Measurements from ENCODE around the gene ANO3. TPM values are rescaled to one million over a fixed set of nuclear protein-coding genes. Genes with fewer than 3 reads are reported as not detected.

The ANO3 gene
- total RNA-seq, 1 donor from 2014 or later: not detected

GRCh38 chr11:26465274-26465673 is 133.3 kb downstream of the ANO3 start:
- H3K36me3 ChIP-seq: no peaks in the 10 kb centered on the region
- no peak overlapping the region for H3K27ac ChIP-seq
- no peak for DNase-seq (ENCODE audit: extremely low spot score in 2 of 2)
- H3K4me3 ChIP-seq: no peak overlapping the region
- TF ChIP-seq POLR2AphosphoS5 (IDR thresholded peaks at IDR 0.05; ENCODE audit: insufficient read depth in 1 of 2, low read depth in 1 of 2): no peak
- no peak for TF ChIP-seq POLR2A (IDR thresholded peaks at IDR 0.05)
- TF ChIP-seq CTCF (IDR thresholded peaks at IDR 0.05): no peak
- H3K4me1 ChIP-seq: no peaks in the 10 kb centered on the region
- H3K27me3 ChIP-seq: no peaks in the 10 kb centered on the region
- intact Hi-C loops (cut with DNase I): no loop called here
- no peaks in the 10 kb centered on the region for H3K9me3 ChIP-seq

GRCh38 chr11:26467506-26467905 is 135.6 kb downstream of the ANO3 start:
- Histone ChIP-seq H3K9me3 (no peaks in the 10 kb centered on the region), H3K36me3 (no peaks in the 10 kb centered on the region), H3K27me3 (no peaks in the 10 kb centered on the region), H3K27ac (no peak overlapping the region), H3K4me1 (no peaks in the 10 kb centered on the region), H3K4me3 (no peak overlapping the region)
- TF ChIP-seq POLR2AphosphoS5 (IDR thresholded peaks at IDR 0.05; ENCODE audit: insufficient read depth in 1 of 2, low read depth in 1 of 2) (no peak), POLR2A (IDR thresholded peaks at IDR 0.05) (no peak), CTCF (IDR thresholded peaks at IDR 0.05) (no peak)
- DNase-seq (ENCODE audit: extremely low spot score in 2 of 2): no peak
- intact Hi-C loops (cut with DNase I): no loop called here

- Histone ChIP-seq H3K36me3 (no peaks in the 10 kb centered on the region), H3K4me1 (no peaks in the 10 kb centered on the region), H3K4me3 (no peak overlapping the region), H3K9me3 (no peaks in the 10 kb centered on the region), H3K27me3 (no peaks in the 10 kb centered on the region), H3K27ac (no peak overlapping the region)
- TF ChIP-seq CTCF (IDR thresholded peaks at IDR 0.05) (no peak), POLR2A (IDR thresholded peaks at IDR 0.05) (no peak), POLR2AphosphoS5 (IDR thresholded peaks at IDR 0.05; ENCODE audit: insufficient read depth in 1 of 2, low read depth in 1 of 2) (no peak)
- intact Hi-C loops (cut with DNase I): no loop called here
- no peak for DNase-seq (ENCODE audit: extremely low spot score in 2 of 2)
Measured at GRCh38 chr11:26470992-26471391, 139.1 kb downstream of the ANO3 start.

GRCh38 chr11:26473216-26474194 is 141.6 kb downstream of the ANO3 start:
- Histone ChIP-seq H3K4me3 (no peak overlapping the region), H3K36me3 (no peaks in the 10 kb centered on the region), H3K4me1 (no peaks in the 10 kb centered on the region), H3K27me3 (no peaks in the 10 kb centered on the region), H3K27ac (no peak overlapping the region), H3K9me3 (no peaks in the 10 kb centered on the region)
- no peak for DNase-seq (ENCODE audit: extremely low spot score in 2 of 2)
- no peak for TF ChIP-seq POLR2A (IDR thresholded peaks at IDR 0.05)
- TF ChIP-seq CTCF (IDR thresholded peaks at IDR 0.05): no peak
- TF ChIP-seq POLR2AphosphoS5 (IDR thresholded peaks at IDR 0.05; ENCODE audit: insufficient read depth in 1 of 2, low read depth in 1 of 2): no peak
- intact Hi-C loops (cut with DNase I): no loop called here

- intact Hi-C loops (cut with DNase I): no loop called here
- no peak for DNase-seq (ENCODE audit: extremely low spot score in 2 of 2)
- Histone ChIP-seq H3K27me3 (no peaks in the 10 kb centered on the region), H3K4me1 (no peaks in the 10 kb centered on the region), H3K9me3 (no peaks in the 10 kb centered on the region), H3K36me3 (no peaks in the 10 kb centered on the region), H3K27ac (no peak overlapping the region), H3K4me3 (no peak overlapping the region)
- TF ChIP-seq CTCF (IDR thresholded peaks at IDR 0.05) (no peak), POLR2A (IDR thresholded peaks at IDR 0.05) (no peak), POLR2AphosphoS5 (IDR thresholded peaks at IDR 0.05; ENCODE audit: insufficient read depth in 1 of 2, low read depth in 1 of 2) (no peak)
Measured at GRCh38 chr11:26474401-26474800, 142.5 kb downstream of the ANO3 start.

Measured in vagina (tissue), 2 donors.